SW 1271 (cell line): Measurements from ENCODE around the gene NPY4R.
"Not testable (repeated sequence)": the region's sequence is repeated elsewhere in the genome, so short reads cannot be mapped to it uniquely, and the experiment has no call there.

Experiments used
- DNase-seq, 2 experiments: peaks; one replicate each; lab custom pipeline; 2025; lab: John Stamatoyannopoulos, UW

NPY4R gene, protein sequence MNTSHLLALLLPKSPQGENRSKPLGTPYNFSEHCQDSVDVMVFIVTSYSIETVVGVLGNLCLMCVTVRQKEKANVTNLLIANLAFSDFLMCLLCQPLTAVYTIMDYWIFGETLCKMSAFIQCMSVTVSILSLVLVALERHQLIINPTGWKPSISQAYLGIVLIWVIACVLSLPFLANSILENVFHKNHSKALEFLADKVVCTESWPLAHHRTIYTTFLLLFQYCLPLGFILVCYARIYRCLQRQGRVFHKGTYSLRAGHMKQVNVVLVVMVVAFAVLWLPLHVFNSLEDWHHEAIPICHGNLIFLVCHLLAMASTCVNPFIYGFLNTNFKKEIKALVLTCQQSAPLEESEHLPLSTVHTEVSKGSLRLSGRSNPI

GRCh38 chr10:46465765-46466164, at the start of gene NPY4R:
Gene NPY4R (minus strand): TSS chr10:46465958. CDS start chr10:46462635, 3,323 bp downstream.
- DNase-seq: not testable (repeated sequence)

DNA sequence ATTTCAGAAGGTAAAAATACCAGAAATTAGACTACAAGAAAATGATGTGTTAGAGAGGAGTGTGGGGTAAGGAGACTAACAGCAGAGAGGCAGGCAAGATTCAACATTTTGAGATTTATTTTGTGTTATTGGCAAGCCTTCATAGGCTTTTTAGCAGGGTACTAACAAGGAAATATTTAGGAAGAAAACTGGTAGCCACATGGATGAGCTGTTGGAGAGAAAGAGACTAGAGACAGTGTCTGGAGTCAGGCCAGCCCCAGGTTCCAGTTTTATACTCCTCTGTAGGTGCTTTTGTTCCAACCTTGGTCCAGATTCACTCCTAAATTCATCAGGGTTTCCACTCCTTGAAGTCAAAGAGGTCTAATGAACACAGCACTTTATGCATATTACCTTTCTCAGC, 49.6 kb upstream of the NPY4R start:
- no peak for DNase-seq

DNA sequence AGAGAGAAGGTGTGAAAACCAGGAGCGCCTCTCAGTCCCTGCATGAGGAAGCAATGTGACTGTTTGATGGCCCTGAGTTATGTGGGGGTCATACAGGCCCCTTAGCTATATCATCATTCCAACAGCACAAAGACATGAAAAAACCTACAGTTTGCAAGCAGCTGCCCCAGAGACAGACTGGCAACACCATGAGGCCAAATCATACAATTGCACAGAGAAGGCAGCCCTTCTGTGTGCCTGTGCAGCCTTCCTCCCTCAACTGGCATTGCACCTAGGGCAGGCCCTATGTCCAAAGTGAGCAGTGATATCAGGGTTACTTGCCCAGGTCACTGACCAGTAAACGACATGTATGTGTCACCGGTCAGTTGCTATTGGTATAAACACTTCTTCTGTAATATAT, 49.1 kb upstream of the NPY4R start:
- no peak for DNase-seq

GRCh38 chr10:46514431-46514861, 48.7 kb upstream of the NPY4R start:
- DNase-seq: no peak

DNA sequence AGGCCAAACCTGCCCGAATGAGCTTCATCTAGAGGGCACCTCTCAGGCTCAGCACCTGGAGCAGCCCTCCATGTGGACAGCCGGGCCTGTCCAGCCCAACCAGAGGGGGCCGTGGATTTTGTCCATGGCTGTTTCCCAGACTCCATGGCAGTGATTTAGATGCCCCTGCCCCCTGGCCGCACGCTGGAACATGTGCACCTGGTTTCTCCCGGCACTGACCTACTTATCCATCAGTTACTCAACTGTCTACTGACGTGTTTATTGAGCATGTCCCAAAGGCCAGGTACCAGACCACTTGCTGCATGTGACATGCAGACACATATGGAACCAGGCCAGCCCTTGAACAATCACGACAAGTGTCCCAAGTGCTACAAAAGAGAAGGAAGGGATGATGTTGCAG, 47.6 kb upstream of the NPY4R start:
- not testable (repeated sequence) for DNase-seq

DNA sequence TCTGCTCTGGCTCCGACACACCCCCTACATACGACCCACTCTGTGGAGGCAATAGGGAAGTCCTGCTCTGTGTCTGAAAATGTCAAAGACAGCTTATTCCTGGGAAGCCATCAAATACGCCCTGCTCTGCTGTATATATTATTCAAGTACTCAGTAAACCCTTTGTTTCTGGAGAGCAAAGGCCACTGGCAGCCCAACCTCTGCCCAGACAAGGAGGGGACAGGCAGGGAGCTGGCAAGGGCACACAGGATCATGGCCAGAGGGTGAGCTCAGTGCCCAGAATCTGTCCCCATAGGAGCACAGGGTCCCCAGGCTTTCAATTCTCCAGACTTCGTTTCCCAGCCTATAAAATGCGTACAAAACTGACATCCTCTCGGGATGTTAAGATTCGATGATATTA, 47.0 kb upstream of the NPY4R start:
- DNase-seq: not testable (repeated sequence)

DNA sequence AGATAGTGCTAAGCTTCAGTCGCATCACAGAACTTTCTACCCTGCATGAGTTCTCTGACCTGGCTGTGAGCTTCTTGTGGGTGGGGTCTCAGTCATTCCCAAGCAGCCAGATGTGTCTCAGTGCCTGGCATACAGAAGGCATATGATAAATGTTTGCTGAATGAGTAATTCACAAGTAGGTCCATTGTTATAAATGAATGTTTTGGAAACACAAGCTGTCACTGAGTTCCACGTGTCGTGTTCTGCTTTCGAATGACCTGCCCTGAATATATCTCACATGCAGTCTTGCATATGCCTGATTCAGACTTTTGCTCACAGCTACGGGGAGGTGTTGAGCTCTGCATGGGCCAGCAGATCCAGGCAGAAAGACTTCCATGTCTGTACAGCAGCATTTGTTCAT, 46.2 kb upstream of the NPY4R start:
- DNase-seq: not testable (repeated sequence)

- not testable (repeated sequence) for DNase-seq
Measured at GRCh38 chr10:46499990-46500389, 34.2 kb upstream of the NPY4R start.

DNA sequence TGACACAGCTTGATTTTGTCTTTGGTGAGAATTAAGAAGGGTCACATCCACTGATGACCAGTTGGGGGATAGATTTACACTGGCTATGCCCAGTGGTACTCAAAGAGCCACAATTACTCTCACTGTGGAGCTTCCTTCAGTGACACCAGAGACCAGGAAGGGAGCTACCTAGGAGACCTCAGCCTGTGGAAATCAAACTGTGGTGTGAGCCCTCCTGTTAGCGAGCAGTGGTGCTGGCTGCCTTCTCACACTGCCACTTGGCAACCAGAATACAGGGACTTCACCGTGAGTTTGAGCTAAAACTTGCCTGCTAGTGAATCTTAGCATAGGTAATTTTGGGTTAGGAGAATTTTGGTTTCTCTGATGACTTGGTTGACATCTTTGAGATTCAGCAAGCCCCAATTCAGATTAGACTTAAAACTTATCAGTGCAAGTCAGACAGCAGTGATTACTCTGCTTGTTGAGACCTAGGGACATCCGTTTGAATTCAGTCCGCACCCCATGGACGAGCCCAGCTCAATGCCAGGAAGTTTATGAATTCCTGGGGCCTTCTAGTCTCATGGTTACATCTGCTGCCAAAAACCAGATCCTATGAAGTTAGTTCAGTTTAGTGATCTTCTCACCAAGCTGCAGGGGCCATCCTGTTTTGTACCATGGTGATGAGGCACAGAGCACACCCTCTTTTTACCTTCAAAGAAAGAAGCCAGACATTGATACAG, 33.4 kb upstream of the NPY4R start:
- not testable (repeated sequence) for DNase-seq

- DNase-seq: not testable (repeated sequence)
Measured at GRCh38 chr10:46497878-46498277, 32.1 kb upstream of the NPY4R start.

- DNase-seq: not testable (repeated sequence)
Measured at GRCh38 chr10:46497401-46497800, 31.6 kb upstream of the NPY4R start.

GRCh38 chr10:46491364-46492114, 25.8 kb upstream of the NPY4R start:
- DNase-seq: not testable (repeated sequence)

DNA sequence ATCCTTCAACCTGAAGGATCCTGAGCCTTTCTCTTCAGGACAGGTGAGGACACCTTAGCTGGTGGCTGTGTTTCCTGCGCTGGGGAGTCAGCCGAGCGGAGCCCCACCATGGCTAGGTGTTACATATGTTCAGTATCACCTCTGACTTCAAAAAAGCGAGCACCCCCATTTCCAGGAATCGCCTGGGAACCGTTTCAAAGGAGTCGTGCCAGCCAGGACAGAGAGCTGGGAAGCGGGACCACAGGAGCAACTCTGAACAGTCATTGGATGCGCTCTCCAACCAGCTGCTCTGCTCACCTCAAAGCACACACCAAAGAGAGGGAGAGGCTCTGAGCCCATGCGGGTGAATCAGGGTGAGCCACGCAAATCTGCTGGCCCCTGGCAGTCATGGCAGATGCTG, 24.5 kb upstream of the NPY4R start:
- not testable (repeated sequence) for DNase-seq

DNA sequence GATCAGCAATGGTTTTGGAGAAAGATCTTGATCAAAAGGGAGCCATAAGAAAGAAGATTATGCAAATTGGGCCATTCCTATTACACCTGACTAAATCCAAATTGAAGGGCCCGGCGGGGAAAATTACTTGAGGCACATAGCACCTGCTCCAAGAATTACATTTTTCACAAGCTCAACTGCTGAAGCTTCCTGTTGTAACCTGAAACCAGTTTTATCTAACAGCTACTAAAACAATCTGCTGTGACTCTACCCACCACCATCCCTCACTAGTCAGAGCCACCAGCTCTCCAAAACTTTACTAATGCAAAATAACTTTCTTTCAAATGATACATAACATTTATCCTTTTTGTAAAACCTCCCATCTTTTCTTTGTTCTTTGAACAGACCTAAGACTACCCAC, 20.7 kb upstream of the NPY4R start:
- not testable (repeated sequence) for DNase-seq

DNA sequence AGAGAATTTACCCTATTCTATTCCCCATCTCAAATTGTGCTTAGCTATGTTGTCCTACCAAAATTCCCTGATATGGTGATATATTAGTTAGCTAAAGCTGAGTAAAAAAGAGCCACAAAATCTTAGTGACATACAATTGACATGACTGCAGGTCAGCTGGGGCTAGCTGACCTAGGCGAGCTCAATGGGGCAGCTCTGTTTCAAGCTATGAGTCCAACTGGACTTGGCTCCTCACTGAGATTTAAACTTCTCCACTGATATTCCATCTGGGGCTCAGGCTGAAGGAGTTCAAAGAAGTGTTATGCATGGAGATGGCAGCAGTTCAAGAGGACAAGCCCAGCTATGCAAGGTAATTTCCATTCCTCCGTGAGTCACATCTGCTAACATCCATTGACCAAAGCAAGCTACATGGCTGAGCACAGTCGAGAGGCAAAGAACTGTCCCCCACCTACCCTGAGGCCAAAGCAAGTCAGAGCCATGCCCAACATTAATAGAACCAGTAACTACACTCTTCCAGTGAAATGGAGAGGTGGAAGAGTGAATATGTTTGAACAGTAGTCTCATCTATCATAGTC, 9.1 kb upstream of the NPY4R start:
- not testable (repeated sequence) for DNase-seq

DNA sequence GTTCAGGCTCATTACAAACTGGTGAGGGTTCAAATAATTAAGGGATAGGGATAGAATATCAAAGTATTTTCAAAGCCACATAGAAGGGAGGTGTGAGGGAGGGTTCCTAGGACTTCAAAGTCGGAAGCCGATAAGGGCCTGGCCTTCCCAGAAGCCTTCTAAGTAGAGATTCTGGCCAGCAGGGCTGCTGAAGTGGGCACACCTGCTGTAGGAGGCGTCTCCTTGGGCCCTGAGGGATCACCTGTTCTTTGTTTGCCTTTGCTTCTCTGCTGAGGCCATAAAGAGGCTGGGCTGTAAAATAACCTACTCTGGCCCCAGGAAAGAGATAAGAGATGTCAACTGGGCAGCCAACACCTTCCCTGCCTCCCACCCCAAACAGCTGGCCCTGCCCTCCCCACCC, 8.0 kb upstream of the NPY4R start:
- not testable (repeated sequence) for DNase-seq

- DNase-seq: not testable (repeated sequence)
Measured at GRCh38 chr10:46470134-46470533, 4.4 kb upstream of the NPY4R start.

DNA sequence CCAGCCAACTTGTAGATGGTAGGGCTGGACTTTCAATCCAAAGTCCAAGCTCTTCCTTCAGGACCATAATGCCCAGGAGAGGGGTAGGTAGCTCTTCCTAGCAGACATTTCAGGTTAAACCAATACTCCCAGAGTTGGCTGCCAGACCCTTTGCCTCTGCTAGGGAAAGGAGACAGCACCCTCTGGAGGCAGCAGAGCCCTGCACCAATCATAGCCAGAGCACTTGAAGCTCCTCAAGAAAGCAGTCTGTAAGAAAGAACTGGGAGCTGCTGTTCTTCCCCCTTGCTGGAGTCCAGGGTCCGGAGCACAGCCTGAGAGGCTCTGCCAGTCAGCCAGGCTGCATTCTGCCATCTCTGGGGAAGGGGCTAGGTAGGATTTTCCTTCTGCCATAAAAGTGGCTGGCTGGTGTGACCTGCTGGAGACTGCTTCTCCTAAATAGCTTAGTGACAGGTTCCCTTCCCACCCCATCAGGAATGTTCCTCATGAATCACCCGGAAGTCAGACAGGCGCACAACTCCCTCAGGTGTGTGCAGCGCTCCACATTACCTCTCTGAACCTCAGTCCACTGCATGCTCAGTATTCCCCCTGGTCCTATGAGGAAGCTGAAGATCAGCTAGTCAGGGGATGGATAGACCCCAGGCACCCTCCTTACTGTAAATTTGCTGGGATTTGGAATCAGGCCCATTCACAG, 2.5 kb upstream of the NPY4R start:
- not testable (repeated sequence) for DNase-seq

GRCh38 chr10:46463608-46464007, 2.1 kb downstream of the NPY4R start:
- DNase-seq: not testable (repeated sequence)

DNA sequence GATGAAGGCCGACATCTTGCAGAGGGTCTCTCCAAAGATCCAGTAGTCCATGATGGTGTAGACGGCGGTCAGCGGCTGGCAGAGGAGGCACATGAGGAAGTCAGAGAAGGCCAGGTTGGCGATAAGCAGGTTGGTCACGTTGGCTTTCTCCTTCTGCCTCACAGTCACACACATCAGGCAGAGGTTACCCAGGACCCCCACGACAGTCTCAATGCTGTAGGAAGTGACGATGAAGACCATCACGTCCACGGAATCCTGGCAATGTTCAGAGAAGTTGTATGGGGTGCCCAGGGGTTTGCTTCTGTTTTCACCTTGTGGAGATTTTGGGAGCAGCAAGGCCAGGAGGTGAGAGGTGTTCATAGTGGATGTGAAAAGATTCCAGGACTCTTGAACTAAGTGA, 3.5 kb downstream of the NPY4R start:
- not testable (repeated sequence) for DNase-seq

DNA sequence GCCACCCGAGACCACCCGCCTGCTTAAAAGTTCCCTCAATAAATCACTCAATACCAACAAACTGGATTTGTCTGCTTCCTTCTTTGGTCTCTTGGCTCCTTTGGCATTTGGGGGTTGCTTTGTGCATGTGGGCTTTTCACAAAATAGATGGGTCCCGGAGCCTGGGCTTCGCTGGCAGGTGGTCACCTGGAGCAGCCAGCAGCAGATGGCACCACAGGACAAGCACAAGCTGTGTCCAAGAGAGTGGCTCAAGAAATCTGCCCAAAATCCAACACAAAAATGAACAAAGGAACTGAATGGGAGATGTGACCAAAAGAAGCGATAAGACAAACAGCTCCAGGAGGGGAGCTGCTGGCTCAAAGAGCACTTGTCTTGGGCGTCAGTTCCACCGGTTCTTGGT, 6.2 kb downstream of the NPY4R start:
- DNase-seq: not testable (repeated sequence)
